ENCODE results near the gene RAB40A.
A peak's percentile ranks its signal among the peaks of the same experiment; 100 is the strongest.

The RAB40A gene

GRCh38 chrX:103519389-103519788, at the start of gene RAB40A:
RAB40A (minus strand) TSS chrX:103519489; CDS start chrX:103500756, 18,733 bp downstream.
- no peak for DNase-seq

- no peak for DNase-seq
Measured at GRCh38 chrX:103565752-103566151, 46.5 kb upstream of the RAB40A start.

- no peak for DNase-seq
Measured at GRCh38 chrX:103565197-103565596, 45.9 kb upstream of the RAB40A start.

GRCh38 chrX:103562801-103563200, 43.5 kb upstream of the RAB40A start:
- no peak for DNase-seq

- DNase-seq: no peak
Measured at GRCh38 chrX:103560256-103560655, 41.0 kb upstream of the RAB40A start.

- DNase-seq: no peak
Measured at GRCh38 chrX:103556963-103557612, 37.8 kb upstream of the RAB40A start.

GRCh38 chrX:103554687-103555424, 35.6 kb upstream of the RAB40A start:
- DNase-seq: peak; percentile 79

- DNase-seq: no peak
Measured at GRCh38 chrX:103552236-103552635, 32.9 kb upstream of the RAB40A start.

GRCh38 chrX:103550415-103551051, 31.2 kb upstream of the RAB40A start:
- DNase-seq: no peak

GRCh38 chrX:103549916-103550315, 30.6 kb upstream of the RAB40A start:
- DNase-seq: no peak

GRCh38 chrX:103540145-103540544, 20.9 kb upstream of the RAB40A start:
- no peak for DNase-seq

GRCh38 chrX:103539695-103540094, 20.4 kb upstream of the RAB40A start:
- DNase-seq: no peak

- DNase-seq: no peak
Measured at GRCh38 chrX:103538728-103539127, 19.4 kb upstream of the RAB40A start.

- DNase-seq: no peak
Measured at GRCh38 chrX:103537871-103538387, 18.6 kb upstream of the RAB40A start.

- no peak for DNase-seq
Measured at GRCh38 chrX:103536732-103537131, 17.4 kb upstream of the RAB40A start.

GRCh38 chrX:103536071-103536470, 16.8 kb upstream of the RAB40A start:
- no peak for DNase-seq

GRCh38 chrX:103535206-103535605, 15.9 kb upstream of the RAB40A start:
- DNase-seq: no peak

GRCh38 chrX:103533511-103534216, 14.4 kb upstream of the RAB40A start:
- peak; percentile 46 for DNase-seq

GRCh38 chrX:103531002-103531401, 11.7 kb upstream of the RAB40A start:
- DNase-seq: no peak

- no peak for DNase-seq
Measured at GRCh38 chrX:103530545-103530944, 11.3 kb upstream of the RAB40A start.

GRCh38 chrX:103529550-103529949, 10.3 kb upstream of the RAB40A start:
- DNase-seq: no peak

- DNase-seq: no peak
Measured at GRCh38 chrX:103524747-103525146, 5.5 kb upstream of the RAB40A start.

- no peak for DNase-seq
Measured at GRCh38 chrX:103523605-103524004, 4.3 kb upstream of the RAB40A start.

All from NCI-H1105 treated with DMSO at 0.1 percent for 48 hours (cell line).